Ascending aorta (tissue), 2 donors: ENCODE data around the gene GPSM1. TPM values are rescaled to one million over a fixed set of nuclear protein-coding genes. Genes with fewer than 3 reads are reported as not detected.

Experiments
- DNase-seq, 2 donors: peaks; one replicate each; pipeline ENCODE4 v3.0.0-alpha.2; 2019; ENCODE audit warnings: low spot score in 2 of 2
- H3K27ac ChIP-seq, 2 donors: fragments of 200-600 bp; sonication (generic); one replicate each; pipeline ENCODE4 v1.5.1; 2016 to 2017; ENCODE audit warnings: mild to moderate bottlenecking in 1 of 2
- H3K27me3 ChIP-seq: fragments of 200-600 bp; sonication (generic); one replicate; pipeline ENCODE4 v1.5.1; 2017
- H3K36me3 ChIP-seq, 2 donors: fragments of 200-600 bp; sonication (generic); one replicate each; pipeline ENCODE4 v1.5.1; 2016
- H3K4me1 ChIP-seq, 2 donors: fragments of 200-600 bp; sonication (generic); one replicate each; pipeline ENCODE4 v1.5.1; 2016 to 2017; ENCODE audit warnings: mild to moderate bottlenecking in 1 of 2
- H3K4me3 ChIP-seq, 2 donors: fragments of 200-600 bp; sonication (generic); one replicate each; pipeline ENCODE4 v1.5.1; 2016 to 2017; ENCODE audit warnings: mild to moderate bottlenecking in 1 of 2
- H3K9me3 ChIP-seq, 2 donors: fragments of 200-600 bp; sonication (generic); one replicate each; pipeline ENCODE4 v1.5.1; 2016
- CTCF ChIP-seq, 3 experiments: fragments of 200-600 bp in 2 of 3; fragments of 450-650 bp in 1 of 3; sonication (generic) in 2 of 3; IDR thresholded peaks; one replicate each; pipeline ENCODE4 v1.5.1; 2016 to 2019; ENCODE audit warnings: antibody characterized with exemption in 3 of 3, mild to moderate bottlenecking in 1 of 3, moderate library complexity in 1 of 3
- intact Hi-C: fragments of 100-400 bp; cut with DNase I; formaldehyde crosslinking; loops from one replicate; pipeline ENCODE4 v1.15.1; 2023
- total RNA-seq: library from RNA; depleted of rRNA; stranded (reverse); fragments of >200 nt; gene quantifications from one replicate; pipeline ENCODE4 v1.1.0, GENCODE V29; 2016

Gene GPSM1
- total RNA-seq, 1 donor from 2014 or later: 85.1 TPM

- intact Hi-C loops: no loop called here
- Histone ChIP-seq H3K36me3 (no peaks in the 10 kb centered on the region), H3K4me1 (no peaks in the 10 kb centered on the region), H3K9me3 (no peaks in the 10 kb centered on the region), H3K27me3 (peaks cover 4% of the 10 kb centered on the region), H3K27ac (no peak overlapping the region), H3K4me3 (no peak overlapping the region)
- no peak for DNase-seq
- no peak for TF ChIP-seq CTCF (IDR thresholded peaks at IDR 0.05)
Measured at GRCh38 chr9:136308006-136308701, 19.2 kb upstream of the GPSM1 start.

- TF ChIP-seq CTCF (IDR thresholded peaks at IDR 0.05): no peak
- Histone ChIP-seq H3K4me1 (no peaks in the 10 kb centered on the region), H3K9me3 (no peaks in the 10 kb centered on the region), H3K36me3 (no peaks in the 10 kb centered on the region), H3K4me3 (no peak overlapping the region), H3K27me3 (peaks cover 4% of the 10 kb centered on the region), H3K27ac (no peak overlapping the region)
- no peak for DNase-seq
- intact Hi-C loops: no loop called here
Measured at GRCh38 chr9:136308702-136309053, 18.7 kb upstream of the GPSM1 start.

- Histone ChIP-seq H3K4me3 (no peak overlapping the region), H3K4me1 (no peaks in the 10 kb centered on the region), H3K36me3 (no peaks in the 10 kb centered on the region), H3K27ac (no peak overlapping the region), H3K9me3 (no peaks in the 10 kb centered on the region), H3K27me3 (peaks cover 4% of the 10 kb centered on the region)
- DNase-seq: no peak
- intact Hi-C loops: no loop called here
- no peak for TF ChIP-seq CTCF (IDR thresholded peaks at IDR 0.05)
Measured at GRCh38 chr9:136309101-136309801, 18.1 kb upstream of the GPSM1 start.

GRCh38 chr9:136309806-136310220 lies 17.5 kb upstream of the GPSM1 start:
- DNase-seq: no peak
- H3K4me1 ChIP-seq: no peaks in the 10 kb centered on the region
- intact Hi-C loops: loop anchor here (5.0 kb wide), 1 partner anchor 52 kb away; the partner anchor contains the start of gene DNLZ
- H3K27me3 ChIP-seq: peaks cover 4% of the 10 kb centered on the region
- H3K36me3 ChIP-seq: no peaks in the 10 kb centered on the region
- no peaks in the 10 kb centered on the region for H3K9me3 ChIP-seq
- TF ChIP-seq CTCF (IDR thresholded peaks at IDR 0.05): no peak
- H3K4me3 ChIP-seq: no peak overlapping the region
- no peak overlapping the region for H3K27ac ChIP-seq

GRCh38 chr9:136310273-136311030 lies 16.9 kb upstream of the GPSM1 start:
- Histone ChIP-seq H3K4me1 (no peaks in the 10 kb centered on the region), H3K9me3 (no peaks in the 10 kb centered on the region), H3K4me3 (no peak overlapping the region), H3K27me3 (peaks cover 4% of the 10 kb centered on the region), H3K36me3 (no peaks in the 10 kb centered on the region), H3K27ac (no peak overlapping the region)
- intact Hi-C loops: loop anchor here (5.0 kb wide), 1 partner anchor 52 kb away; the partner anchor contains the start of gene DNLZ
- DNase-seq: no peak
- no peak for TF ChIP-seq CTCF (IDR thresholded peaks at IDR 0.05)
